GM18517 (cell line): ENCODE measurements around the gene KIAA1671.
A peak's percentile ranks its signal among the peaks of the same experiment; 100 is the strongest.
"Not testable (repeated sequence)": the region's sequence is repeated elsewhere in the genome, so short reads cannot be mapped to it uniquely, and the experiment has no call there.

Experiments used
- ATAC-seq: cut with Tn5 transposase; IDR thresholded peaks from one replicate; pipeline ENCODE4 v1.9.1; 2021; ENCODE audit warnings: mild to moderate bottlenecking, moderate library complexity; ENCODE audit not compliant: unreplicated experiment

KIAA1671 gene

DNA sequence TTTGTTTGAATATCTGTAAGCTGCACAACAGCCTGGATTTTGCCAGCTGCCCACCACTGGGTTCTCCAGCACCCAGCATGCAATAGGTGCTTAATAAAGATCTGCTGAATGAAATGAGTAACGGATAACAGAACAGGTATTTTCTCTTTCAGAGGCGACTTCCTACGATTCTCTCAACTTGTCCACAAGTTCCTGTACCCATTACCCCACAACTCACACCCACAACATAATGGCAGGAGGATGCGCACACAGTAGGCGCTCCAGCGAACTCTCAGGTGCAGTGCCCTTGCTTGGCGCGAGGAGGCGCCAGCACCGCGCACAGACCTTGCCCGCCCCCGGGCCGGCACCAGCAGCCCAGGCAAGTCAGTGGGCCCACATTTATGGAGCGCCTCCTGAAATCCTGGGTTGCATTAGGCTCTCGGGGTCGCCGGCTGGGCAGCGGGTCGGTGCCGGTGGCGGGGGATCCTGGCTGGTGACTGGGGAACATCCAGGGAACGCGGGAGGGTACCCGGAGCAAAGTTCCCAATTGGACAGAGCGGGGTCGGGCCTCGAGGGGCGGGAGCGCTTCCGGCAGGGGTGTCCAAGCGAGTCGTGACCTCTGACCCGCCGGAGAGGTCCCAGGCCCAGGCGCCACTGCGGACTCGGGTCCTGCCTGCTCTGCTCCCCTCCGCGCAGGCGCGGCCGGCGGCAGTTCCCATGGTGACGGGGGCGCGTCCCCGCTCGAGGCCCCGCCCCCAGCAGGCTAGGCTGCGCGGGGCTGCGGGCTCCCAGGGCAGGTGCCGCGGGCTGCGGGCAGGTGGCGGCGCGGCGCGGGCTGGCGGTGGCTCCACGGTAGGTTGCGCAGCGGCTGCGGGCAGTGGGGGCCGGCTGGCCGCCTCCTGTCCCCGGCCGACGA is at the start of gene KIAA1671:
TSS of gene KIAA1671 (plus strand) at position 775 of the 895 bp plus-strand sequence. CDS start 75,284 bp downstream, outside the sequence.
- ATAC-seq: peak; percentile 66

DNA sequence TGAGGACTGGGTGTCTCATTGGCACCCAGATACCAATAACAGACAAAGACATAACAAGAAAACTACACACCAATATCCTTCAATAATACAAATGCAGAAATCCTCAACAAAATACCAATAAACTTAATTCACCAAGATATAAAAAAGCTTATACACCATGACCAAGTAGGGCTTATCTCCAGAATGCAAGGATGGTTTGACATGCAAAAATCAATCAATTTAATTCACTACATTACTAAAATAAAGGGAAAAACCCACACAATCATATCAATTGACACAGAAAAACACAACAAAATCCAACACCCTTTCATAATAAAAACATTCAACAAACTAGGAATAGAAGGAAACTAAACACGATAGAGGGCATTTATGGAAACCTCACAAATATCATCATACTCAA is 46.6 kb upstream of the KIAA1671 start:
- ATAC-seq: no peak

DNA sequence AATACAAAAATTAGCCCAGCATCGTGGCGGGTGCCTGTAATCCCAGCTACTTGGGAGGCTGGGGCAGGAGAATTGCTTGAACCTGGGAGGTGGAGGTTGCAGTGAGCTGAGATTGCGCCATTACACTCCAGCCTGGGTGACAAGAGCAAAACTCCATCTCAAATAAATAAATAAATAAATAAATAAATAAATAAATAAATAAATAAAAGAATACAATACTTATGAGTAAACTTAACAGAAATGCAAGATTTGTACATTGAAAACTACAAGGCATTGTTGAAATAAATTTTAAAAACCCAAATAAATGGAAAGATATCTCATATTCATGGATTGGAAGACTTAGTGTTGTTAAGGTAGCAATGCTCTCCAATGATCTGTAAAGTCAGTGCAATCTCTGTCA is 45.4 kb upstream of the KIAA1671 start:
- not testable (repeated sequence) for ATAC-seq

DNA sequence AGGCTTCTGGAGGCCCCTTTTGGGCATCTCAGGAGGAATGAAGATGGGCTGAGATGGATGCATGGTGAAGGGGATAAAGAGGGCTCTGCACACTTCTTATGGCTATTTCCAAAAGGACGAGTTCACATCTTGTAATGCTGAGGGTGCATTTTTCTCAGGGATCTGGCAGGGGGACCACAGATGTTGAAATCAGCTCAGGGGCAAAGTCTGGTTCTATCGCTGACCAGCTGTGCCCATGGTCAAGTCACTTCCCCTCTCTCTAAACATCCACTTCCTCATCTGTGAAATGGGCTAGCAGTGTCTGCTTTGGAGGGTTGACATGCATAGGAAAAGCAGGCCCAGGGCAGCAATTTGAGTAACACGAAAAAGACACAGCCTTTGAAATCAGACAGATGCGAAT is 32.5 kb upstream of the KIAA1671 start:
- no peak for ATAC-seq

DNA sequence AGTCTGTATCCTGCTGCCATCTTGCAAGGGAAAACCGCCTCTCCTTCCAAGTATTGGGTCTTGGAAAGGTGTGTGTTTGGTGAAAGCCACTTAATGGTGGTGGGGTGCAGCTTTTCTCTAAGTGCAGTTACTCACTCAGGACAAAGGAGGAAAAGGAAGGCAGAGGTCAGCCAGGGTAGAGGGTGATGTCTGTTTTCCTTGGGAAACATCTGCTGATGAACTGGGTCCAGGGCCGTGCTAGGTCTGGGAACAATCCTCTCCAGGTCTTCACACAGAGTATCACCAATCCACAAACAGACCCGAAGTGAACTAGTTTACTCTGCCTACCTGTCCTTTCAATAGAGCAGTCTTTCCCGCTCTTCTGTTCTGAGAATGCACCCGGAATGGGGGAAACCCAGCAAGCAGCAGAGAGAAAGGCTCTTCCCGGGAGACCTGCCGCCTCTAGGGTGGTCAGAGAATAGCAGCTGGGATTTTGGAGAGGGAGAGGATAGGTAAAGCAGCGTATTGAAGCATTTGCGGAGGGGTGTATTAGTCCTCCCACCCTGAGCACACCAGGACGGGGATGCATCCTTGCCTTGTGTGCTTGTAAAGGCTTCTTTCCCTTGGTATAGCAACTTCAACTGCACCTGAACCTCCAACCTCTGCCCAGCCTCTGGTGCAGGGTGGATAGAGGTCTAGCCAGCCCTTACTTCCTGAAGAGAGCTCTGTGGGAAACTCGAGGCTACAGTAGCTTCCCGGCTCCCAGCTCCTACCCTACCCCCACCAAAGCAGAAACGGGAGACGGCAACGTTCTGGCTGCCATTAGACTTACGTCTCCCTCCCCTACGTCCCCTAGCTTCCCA is 26.7 kb upstream of the KIAA1671 start:
- no peak for ATAC-seq

DNA sequence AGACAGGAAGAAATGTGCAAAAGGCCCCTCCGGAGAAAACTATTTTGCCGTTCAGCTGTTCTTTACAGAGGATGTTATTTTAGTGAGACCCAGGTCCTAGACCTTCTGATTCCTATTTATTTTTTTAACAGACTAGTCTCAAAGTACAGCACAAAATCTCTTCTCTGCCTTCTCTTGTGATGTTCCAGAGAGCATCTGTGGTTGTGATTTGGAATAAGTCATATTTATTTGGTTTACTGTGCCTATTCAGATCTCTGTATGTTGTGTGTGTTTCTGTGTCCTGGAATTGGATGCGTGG is 26.1 kb upstream of the KIAA1671 start:
- ATAC-seq: no peak

DNA sequence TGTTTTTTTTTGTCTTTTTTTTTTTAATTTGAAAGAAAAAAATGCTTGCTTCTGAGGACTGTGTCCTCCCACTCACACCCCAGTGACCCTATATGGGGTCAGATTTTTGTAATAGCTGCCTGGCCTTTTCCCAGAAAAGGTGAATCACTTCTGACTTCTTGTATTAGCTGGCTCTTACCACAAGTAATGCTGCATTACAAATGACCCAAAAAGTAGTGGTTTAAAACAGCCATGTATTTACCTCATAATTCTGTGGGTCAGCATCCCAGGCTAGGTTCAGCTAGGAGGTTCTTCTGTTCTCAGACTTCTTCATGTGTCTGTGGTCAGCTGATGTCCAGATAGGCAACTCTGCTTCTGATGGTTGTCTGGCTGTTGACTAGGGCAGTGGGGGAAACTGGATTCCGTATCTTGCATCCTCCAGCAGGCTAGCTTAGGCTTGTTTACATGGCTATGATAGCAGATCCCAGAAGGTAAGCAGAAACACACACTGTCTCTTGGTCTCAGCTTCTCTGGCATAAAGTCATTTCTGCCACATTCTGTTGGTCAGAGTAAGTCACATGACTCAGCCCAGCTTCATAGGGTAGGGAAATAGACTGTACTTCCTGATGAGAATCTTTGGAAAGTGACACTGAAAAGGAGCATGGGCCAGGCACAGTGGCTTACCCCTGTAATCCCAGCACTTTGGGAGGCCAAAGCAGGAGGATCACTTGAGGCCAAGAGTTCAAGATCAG is 25.5 kb upstream of the KIAA1671 start:
- ATAC-seq: no peak

DNA sequence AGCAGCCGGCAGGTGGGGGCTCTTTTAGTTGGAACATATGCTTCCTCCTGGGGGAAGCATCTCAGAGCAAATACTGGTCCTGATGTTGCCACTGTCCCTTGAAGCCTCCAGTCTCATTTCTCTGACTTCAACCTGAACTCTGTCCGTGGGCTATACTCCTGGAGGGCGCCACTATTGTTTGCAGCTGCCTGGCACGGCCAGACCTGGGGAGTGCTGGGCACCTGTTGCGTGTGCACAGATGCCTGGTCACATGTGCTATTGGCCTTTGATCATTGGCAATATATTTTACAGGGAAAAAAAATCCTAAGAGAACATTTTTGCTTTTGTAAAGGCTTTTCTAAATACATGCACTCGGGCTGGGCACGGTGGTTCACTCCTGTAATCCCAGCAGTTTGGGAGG is 24.2 kb upstream of the KIAA1671 start:
- no peak for ATAC-seq

DNA sequence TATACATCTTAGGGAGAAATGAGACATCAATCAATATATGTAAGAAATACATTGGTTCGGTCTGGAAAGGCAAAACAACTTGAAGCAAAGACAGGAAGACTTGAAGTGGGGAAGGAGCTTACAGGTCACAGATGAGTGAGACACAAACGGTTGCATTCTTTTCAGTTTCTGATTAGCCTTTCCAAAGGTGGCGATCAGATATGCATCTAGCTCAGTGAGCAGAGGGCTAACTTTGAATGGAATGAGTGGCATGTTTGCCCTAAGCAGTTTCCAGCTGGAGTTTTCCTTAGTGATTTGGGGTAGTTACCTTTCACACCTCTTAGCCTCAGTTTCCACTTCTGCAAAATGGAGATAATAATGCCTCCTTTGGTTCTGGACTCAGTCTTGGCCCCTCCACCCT is 21.8 kb upstream of the KIAA1671 start:
- ATAC-seq: no peak

DNA sequence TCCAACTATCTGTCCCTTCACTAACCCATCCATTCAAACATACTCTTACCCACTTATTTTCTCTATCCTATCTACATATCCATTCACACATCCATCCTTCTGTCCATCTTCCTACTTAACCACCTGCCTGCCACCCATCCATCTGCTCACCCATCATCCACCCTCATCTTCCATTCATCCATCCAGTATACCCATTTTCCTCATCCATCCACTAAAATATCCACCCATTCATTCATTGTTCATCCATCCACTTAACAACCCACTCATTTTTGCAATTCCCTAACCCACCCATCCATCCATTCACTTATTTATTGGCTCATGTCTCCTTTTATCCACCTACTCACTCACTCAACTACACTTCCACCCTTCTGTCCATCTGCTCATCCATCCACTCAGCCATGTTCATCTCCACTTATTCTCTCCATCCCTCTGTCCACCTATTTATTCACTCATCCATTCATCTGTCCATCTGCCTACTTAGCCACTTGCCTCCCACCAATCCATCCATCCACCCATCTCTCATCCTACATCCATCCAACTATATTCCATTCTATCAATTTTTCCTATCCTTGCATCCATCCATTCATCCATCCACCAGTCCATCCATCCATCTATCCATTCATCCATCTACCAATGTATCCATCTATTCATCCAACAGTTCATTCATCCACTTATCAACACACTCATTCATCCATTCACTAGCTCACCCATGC is 16.6 kb upstream of the KIAA1671 start:
- ATAC-seq: no peak

DNA sequence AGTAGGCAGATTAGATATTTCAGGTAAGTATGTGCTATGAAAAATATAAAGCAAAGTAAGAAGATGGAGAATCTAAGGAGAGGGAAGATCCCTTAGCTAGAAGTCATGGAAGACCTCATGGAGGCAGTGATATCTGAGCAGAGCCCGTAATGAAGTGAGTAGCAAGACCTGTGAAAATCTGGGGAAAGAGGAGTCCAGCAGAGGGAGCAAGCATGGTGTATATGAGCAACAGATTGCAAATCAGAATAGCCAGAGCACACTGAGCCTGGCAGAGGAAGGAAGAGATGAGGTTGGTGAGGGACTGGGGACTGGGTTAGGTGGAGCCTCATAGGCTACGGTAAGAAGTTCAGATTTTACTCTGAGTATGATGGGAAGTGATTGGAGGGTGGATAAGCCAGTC is 15.4 kb upstream of the KIAA1671 start:
- no peak for ATAC-seq

DNA sequence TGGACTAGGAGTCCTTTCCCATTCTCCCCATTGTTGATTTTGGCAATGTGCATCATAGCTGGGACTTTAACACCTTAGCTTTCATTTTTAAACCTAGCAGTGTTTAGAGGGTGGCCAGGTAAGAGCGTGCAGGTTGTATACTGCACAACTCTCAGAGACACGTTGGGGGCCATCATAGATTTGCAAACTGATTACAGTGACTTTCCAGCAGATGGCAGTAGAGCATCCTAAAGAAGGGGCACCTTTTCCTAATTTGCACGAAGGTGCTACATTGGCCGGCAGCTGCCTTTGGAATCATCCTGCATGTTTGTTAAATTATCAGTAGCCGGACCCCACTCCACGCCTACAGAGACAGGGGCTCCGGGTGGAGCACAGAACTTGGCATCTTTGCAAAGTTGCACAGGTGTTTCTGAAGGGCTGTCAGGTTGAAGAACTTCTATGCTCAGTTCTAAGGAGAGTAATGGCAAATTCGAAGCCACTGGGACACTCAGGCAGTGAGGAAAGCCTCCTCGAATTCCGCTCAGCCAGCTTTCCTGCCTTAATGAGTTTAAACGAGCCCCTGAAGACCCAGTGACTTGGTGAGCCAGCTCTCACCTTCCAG is 13.7 kb upstream of the KIAA1671 start:
- ATAC-seq: no peak

DNA sequence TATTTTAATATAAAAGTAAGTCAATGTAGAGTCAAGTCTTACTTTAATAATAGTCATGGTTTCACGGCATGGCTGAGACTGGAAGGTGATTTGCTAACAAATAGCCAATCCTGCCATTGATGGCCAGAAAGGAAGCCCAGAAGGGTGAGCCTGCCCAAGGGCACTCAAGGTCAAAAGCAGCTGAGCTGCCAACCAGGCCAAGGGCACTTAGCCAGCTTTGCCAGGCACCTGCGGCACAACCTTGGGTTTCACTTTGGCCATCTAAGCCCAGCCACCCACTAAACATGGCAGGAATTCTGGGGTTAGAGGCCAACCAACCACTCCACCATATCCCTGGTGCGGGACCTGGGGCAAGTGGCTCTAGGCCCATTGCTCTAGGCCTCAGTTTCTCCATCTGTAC is 10.2 kb upstream of the KIAA1671 start:
- no peak for ATAC-seq

DNA sequence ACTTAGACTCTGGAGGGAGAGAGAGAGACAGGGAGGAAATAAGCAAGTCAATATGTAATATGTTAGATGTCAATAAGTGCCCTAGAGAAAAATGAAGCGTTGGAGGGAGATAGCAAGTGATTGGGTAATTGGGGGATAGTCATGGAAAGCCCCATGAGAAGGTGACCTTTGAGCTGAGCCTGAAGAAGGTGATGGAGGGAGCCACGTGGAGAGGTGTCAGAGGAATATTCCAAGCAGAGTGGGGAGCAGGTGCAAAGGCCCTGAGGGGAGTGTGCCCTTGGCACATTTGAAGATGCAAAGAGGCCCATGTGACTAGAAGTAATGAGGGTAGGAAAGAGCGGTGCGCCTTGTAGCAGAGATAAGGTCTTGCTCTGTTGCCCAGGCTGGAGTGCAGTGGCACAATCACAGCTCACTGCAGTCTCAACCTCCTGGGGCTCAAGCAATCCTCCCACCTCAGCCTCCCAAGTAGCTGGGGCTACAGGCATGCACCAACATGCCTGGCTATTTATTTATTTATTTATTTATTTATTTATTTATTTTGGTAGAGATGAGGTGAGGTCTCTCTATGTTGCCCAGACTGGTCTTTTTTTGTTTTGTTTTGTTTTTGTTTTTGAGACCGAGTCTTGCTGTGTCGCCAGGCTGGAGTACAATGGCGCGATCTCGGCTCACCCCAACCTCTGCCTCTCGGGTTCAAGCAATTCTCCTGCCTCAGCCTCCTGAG is 8.1 kb upstream of the KIAA1671 start:
- no peak for ATAC-seq

DNA sequence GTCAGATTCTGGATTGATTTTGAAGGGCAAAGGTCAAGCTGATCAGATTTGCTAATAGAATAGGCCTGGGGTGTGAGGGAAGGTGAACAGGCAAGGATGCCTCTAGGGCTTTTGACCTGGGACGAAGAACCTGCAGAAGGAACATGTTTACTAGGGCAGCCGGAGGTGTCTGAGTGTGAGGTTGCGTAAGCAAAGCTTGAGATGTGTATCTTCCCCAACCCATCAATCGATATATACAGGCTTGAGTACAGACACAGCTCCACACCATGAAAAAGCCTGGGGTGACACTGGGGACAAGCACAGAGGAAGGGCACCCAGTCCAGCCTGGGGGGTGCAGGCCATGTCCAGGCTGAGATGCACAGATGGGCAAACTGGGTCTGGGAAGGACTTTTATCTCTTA is 7.1 kb upstream of the KIAA1671 start:
- no peak for ATAC-seq

DNA sequence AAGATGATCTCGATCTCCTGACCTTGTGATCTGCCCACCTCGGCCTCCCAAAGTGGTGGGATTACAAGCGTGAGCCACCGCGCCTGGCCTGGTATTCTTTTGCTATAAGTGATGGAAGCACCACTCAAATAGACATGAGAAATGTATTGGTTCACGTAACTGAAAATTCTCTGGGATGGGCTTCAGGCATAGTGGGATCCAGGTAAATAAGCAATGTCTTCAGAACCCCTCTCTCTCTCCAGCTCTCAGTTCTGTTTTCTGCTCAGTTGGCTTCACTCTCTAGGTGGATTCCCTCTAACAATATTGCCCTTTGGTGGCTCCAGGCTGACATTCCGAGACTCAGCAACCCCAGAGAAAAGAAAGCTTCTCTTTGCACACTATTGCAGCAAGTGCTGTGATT is 5.1 kb upstream of the KIAA1671 start:
- no peak for ATAC-seq

DNA sequence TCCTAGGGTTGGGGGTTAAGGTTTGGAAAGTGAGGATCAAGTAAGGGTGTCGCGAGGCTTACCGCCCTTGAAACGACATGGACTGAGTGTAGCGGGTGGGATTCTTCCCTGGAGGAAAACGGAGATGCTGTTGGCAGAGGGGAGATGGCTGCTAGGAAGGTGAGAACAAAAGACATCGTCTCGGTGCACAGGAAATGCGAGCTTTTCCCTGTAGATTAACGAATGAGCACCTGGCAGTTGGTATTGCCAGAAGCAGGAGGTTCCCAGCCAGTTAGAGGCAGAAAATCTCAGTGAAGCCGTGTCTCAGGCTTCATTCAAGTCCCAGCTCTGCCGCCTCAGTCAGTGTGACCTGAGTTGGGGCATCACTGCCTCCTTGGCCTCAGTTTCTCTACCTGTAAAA is 4.6 kb upstream of the KIAA1671 start:
- ATAC-seq: no peak

DNA sequence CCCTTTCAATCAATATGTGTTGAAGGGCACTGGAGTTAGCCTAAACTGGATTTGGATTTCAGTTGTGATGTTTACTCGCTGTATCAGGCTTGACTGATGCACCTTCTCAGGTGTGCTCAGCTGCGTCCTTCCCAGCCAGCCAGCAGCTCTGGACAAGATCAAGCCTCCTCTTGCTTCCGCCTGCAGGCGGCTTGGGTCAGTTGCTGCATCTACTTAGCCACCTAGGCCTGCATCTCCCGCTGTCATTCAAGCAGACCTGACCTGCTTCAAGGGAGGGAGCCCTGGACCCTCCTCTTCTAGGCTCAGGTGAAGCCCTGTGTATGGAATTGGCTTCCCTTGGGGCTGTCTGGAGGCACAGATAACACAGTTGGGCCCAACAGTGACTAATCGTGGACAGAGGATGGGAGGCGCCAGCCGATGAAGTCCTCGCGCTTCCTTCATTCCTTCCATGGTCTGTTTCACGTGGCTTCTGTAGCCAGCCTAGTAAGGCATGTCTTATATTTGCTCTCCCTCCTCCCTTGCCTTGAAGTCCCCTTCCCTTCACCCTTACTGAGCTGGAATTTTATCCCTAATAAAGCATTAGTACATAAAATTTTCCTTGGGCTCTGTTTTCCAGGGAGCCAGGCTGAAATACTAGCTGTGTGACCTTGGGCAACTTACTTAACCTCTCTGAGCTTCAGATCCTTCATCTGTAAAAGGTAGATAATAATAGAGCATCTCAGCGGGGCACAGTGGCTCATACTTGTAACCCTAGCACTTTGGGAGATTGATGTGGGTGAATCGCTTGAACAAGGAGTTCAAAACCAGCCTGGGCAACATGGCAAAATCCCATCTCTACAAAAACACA is 3.9 kb upstream of the KIAA1671 start:
- ATAC-seq: no peak
